GM21825 (cell line): Measurements from ENCODE around the gene CIZ1.

Source experiments
- ATAC-seq: cut with Tn5 transposase; IDR thresholded peaks from one replicate; pipeline ENCODE4 v1.9.1; 2021; ENCODE audit warnings: mild to moderate bottlenecking, moderate library complexity; ENCODE audit not compliant: unreplicated experiment

CIZ1 gene

GRCh38 chr9:128214571-128215490 is 23.5 kb upstream of the CIZ1 start:
- no peak for ATAC-seq

GRCh38 chr9:128213746-128214497 is 22.6 kb upstream of the CIZ1 start:
- ATAC-seq, result no peak

- ATAC-seq, result no peak
These were observed 20.6 kb upstream of the CIZ1 start for GRCh38 chr9:128211981-128212281.

- ATAC-seq, result no peak
These were observed 20.0 kb upstream of the CIZ1 start for GRCh38 chr9:128211186-128211980.

GRCh38 chr9:128208946-128209669 is 17.7 kb upstream of the CIZ1 start:
- no peak for ATAC-seq

- no peak for ATAC-seq
These were observed 17.0 kb upstream of the CIZ1 start for GRCh38 chr9:128208386-128208785.

GRCh38 chr9:128206916-128207910 is 15.8 kb upstream of the CIZ1 start:
- ATAC-seq, result no peak

- ATAC-seq, result no peak
These were observed 15.1 kb upstream of the CIZ1 start for GRCh38 chr9:128206484-128206883.

GRCh38 chr9:128205296-128205944 is 14.0 kb upstream of the CIZ1 start:
- no peak for ATAC-seq

GRCh38 chr9:128204858-128205257 is 13.5 kb upstream of the CIZ1 start:
- ATAC-seq, result no peak

GRCh38 chr9:128203707-128204551 is 12.6 kb upstream of the CIZ1 start:
- ATAC-seq, result no peak

GRCh38 chr9:128203024-128203706 is 11.8 kb upstream of the CIZ1 start, which contains the start of gene DNM1:
Gene DNM1 (plus strand): TSS chr9:128203379. CDS start chr9:128203471, 92 bp downstream.
- ATAC-seq, result peak; percentile 76

- ATAC-seq, result no peak
These were observed 11.3 kb upstream of the CIZ1 start for GRCh38 chr9:128202648-128203023.

- ATAC-seq, result no peak
These were observed 10.3 kb upstream of the CIZ1 start for GRCh38 chr9:128201441-128202369.

- ATAC-seq, result no peak
These were observed 2.2 kb upstream of the CIZ1 start for GRCh38 chr9:128193469-128194096.
